ENCODE measurements around the gene INO80B.
"Not testable (repeated sequence)": the region's sequence is repeated elsewhere in the genome, so short reads cannot be mapped to it uniquely, and the experiment has no call there.

The INO80B gene

GRCh38 chr2:74450570-74451190 lies 4.2 kb upstream of the INO80B start:
- H3K36me3 ChIP-seq (replicated peaks) = no peaks in the 10 kb centered on the region
- TF ChIP-seq CTCF (IDR thresholded peaks at IDR 0.05; ENCODE audit: low read depth, low read length, missing control alignments) = no peak
- H3K27me3 ChIP-seq (replicated peaks) = no peaks in the 10 kb centered on the region
- no peak overlapping the region for H3K27ac ChIP-seq
- DNase-seq = no peak
- no peak overlapping the region for H3K4me3 ChIP-seq (ENCODE audit: low read depth, low read length)
- in situ Hi-C loops (cut with HindIII; ENCODE audit: low pct_ligation_motif_present, low sequenced_read_pairs) = no loop called here

DNA sequence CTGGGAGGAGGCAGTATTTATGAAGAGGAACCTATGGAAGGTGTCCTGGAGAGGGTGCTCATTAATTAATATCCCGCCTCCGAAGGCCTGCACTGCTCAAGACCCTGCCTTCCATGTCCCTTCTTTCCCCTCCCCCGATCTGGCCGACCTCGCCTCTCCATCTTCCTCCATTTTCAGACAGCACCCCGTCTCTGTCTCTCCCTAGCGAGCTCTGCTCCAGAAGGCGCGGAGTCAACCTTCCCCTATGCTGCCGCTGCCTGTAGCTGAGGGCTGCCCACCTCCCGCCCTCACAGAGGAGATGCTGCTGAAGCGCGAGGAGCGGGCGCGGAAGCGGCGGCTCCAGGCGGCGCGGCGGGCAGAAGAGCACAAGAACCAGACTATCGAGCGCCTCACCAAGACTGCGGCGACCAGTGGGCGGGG lies 2.3 kb downstream of the INO80B start:
- H3K36me3 ChIP-seq (replicated peaks) = peaks cover 12% of the 10 kb centered on the region
- no peaks in the 10 kb centered on the region for H3K27me3 ChIP-seq (replicated peaks)
- TF ChIP-seq CTCF (IDR thresholded peaks at IDR 0.05; ENCODE audit: low read depth, low read length, missing control alignments) = peak; percentile 4
- H3K4me3 ChIP-seq (ENCODE audit: low read depth, low read length) = peak overlapping the region; percentile 74
- in situ Hi-C loops (cut with HindIII; ENCODE audit: low pct_ligation_motif_present, low sequenced_read_pairs) = no loop called here
- DNase-seq = no peak
- peak overlapping the region; percentile 32 for H3K27ac ChIP-seq

- no peak for TF ChIP-seq CTCF (IDR thresholded peaks at IDR 0.05; ENCODE audit: low read depth, low read length, missing control alignments)
- no peak for DNase-seq
- Histone ChIP-seq H3K4me3 (ENCODE audit: low read depth, low read length) (peak overlapping the region; percentile 74), H3K27ac (peak overlapping the region; percentile 79), H3K27me3 (replicated peaks) (no peaks in the 10 kb centered on the region), H3K36me3 (replicated peaks) (peaks cover 17% of the 10 kb centered on the region)
- in situ Hi-C loops (cut with HindIII; ENCODE audit: low pct_ligation_motif_present, low sequenced_read_pairs) = no loop called here
Measured at GRCh38 chr2:74457549-74458131, 2.8 kb downstream of the INO80B start.

GRCh38 chr2:74458132-74458937 lies 3.4 kb downstream of the INO80B start, which contains the start of gene WBP1:
Gene WBP1, plus strand, starts transcription at chr2:74458438. Its CDS starts 165 bp downstream, at chr2:74458603.
- Histone ChIP-seq H3K36me3 (replicated peaks) (peaks cover 24% of the 10 kb centered on the region), H3K4me3 (ENCODE audit: low read depth, low read length) (peak within 1 kb of the TSS; percentile 86), H3K27ac (peak within 1 kb of the TSS; percentile 79), H3K27me3 (replicated peaks) (no peaks in the 10 kb centered on the region)
- in situ Hi-C loops (cut with HindIII; ENCODE audit: low pct_ligation_motif_present, low sequenced_read_pairs) = no loop called here
- TF ChIP-seq CTCF (IDR thresholded peaks at IDR 0.05; ENCODE audit: low read depth, low read length, missing control alignments) = no peak
- DNase-seq = peak; percentile 100

GRCh38 chr2:74458938-74459363 lies 4.1 kb downstream of the INO80B start:
- H3K4me3 ChIP-seq (ENCODE audit: low read depth, low read length) = peak overlapping the region; percentile 86
- H3K27me3 ChIP-seq (replicated peaks) = no peaks in the 10 kb centered on the region
- H3K27ac ChIP-seq = peak overlapping the region; percentile 61
- in situ Hi-C loops (cut with HindIII; ENCODE audit: low pct_ligation_motif_present, low sequenced_read_pairs) = no loop called here
- no peak for DNase-seq
- TF ChIP-seq CTCF (IDR thresholded peaks at IDR 0.05; ENCODE audit: low read depth, low read length, missing control alignments) = no peak
- peaks cover 24% of the 10 kb centered on the region for H3K36me3 ChIP-seq (replicated peaks)

GRCh38 chr2:74459503-74460118 lies 4.7 kb downstream of the INO80B start:
- DNase-seq; H3K27ac ChIP-seq; H3K27me3 ChIP-seq (replicated peaks); in situ Hi-C loops (cut with HindIII; ENCODE audit: low pct_ligation_motif_present, low sequenced_read_pairs): not testable (repeated sequence)
- Histone ChIP-seq H3K36me3 (replicated peaks) (peaks cover 24% of the 10 kb centered on the region), H3K4me3 (ENCODE audit: low read depth, low read length) (peak overlapping the region; percentile 86)

GRCh38 chr2:74460187-74460586 lies 5.3 kb downstream of the INO80B start:
- H3K27me3 ChIP-seq (replicated peaks); H3K27ac ChIP-seq; in situ Hi-C loops (cut with HindIII; ENCODE audit: low pct_ligation_motif_present, low sequenced_read_pairs); H3K4me3 ChIP-seq (ENCODE audit: low read depth, low read length); DNase-seq: not testable (repeated sequence)
- peaks cover 24% of the 10 kb centered on the region for H3K36me3 ChIP-seq (replicated peaks)
